CD4-positive, alpha-beta T cell treated with Interleukin-4 for 1 hour (primary cell): ENCODE results near the gene PAXX.
A peak's percentile ranks its signal among the peaks of the same experiment; 100 is the strongest.

ENCODE experiments used
- DNase-seq, 2 donors: peaks; one replicate each; pipeline ENCODE4 v3.0.0-alpha.2; 2020 to 2022

The PAXX gene

GRCh38 chr9:137034039-137034708 is 42.0 kb downstream of the PAXX start:
- peak in 1 of 2 donors; percentile 23 for DNase-seq

DNA sequence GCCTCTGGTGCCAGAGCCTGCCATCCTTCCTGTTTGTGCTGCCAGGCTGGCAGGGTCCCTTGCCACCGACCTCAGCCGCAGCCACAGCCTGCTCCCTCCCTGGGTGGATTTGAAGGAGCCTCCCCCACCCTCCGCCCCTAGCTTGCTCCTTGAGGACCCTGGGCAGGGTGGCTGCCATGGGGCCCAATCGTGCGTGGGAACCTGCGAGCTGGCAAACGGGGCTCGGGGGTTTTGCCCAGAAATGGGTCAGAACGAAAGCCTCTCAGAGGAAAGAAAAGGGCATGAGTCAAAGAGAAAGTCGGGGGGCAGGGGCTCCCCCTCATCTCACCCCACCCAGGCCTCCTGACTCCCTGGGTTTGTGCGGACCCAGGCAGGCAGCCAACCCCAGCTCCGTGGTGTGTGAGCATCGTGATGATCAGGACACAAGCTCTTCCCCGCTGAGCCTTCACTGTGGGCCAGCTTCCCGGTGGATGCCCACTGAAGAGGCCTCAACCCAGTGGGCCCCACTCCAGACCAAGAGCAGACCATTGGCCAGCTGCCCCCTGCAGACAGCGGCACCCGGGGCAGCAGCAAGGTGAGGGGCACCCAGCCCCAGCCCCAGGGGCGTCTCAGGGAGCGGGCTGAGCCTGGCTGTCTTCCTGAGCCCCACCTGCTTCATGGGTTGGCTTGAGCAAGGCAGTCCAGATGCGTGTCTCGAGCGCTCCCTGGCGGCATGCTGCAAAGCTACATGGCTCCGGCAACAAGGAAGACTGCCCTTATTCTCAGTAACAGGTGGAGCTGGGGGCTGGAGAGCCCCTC is 42.7 kb downstream of the PAXX start:
- peak; percentile 88 for DNase-seq

DNA sequence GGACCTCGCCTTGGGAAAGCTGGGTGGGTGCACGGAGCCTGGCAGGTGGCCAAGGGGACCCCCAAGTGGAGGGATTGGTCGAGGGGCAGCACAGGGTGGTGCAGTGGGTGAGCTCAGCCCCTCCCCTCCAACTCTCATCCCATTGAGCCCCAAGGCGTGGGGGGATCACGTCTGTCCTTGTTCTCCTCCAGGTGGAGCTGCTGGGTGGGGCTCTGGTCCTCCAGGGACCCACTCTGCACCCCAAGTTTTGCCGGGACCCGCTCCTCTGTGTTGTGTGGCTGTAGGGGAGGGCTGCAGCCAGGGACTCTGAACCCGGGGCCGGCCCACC is 43.2 kb downstream of the PAXX start:
- no peak for DNase-seq

GRCh38 chr9:137035937-137036336 is 43.7 kb downstream of the PAXX start:
- DNase-seq: no peak

GRCh38 chr9:137037035-137037434 is 44.8 kb downstream of the PAXX start:
- no peak for DNase-seq

- no peak for DNase-seq
Observed at GRCh38 chr9:137037483-137037882, 45.3 kb downstream of the PAXX start.

GRCh38 chr9:137038916-137039315 is 46.7 kb downstream of the PAXX start:
- no peak for DNase-seq

GRCh38 chr9:137039611-137040366 is 47.6 kb downstream of the PAXX start:
- DNase-seq: no peak

DNA sequence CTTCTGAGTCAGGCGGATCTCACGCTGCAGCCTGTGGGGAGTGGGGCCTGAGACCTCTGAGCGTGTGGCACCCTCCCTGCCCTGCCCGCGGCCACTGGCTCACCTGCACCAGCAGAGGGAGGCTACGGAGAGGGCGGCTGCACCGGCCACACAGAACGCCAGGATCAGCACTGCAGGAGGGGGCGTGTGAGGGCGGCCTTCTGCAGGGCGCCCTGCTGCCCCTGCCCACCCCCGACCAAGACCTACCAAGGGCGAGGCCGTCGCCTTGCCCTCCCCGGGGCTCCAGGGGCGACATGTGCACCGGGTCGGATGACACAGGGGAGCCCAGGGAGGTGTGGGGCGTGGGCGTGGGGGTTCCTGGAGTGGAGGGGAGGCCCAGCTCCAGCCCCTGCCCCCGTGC is 48.3 kb downstream of the PAXX start:
- DNase-seq: no peak

- DNase-seq: no peak
Observed at GRCh38 chr9:137041124-137041523, 48.9 kb downstream of the PAXX start.

GRCh38 chr9:137042751-137043727 is 50.8 kb downstream of the PAXX start:
- no peak for DNase-seq
